IPS-11a (cell line): Measurements from ENCODE around the gene TLE3.

Experiments
- H3K4me3 ChIP-seq: one replicate; pipeline ENCODE4 v1.5.1; 2013; ENCODE audit warnings: low read depth, low read length, control low read depth

Gene TLE3

GRCh38 chr15:70099967-70100473 lies 2.3 kb upstream of the TLE3 start:
- peak overlapping the region; percentile 20 for H3K4me3 ChIP-seq

GRCh38 chr15:70099167-70099966 lies 1.6 kb upstream of the TLE3 start:
- H3K4me3 ChIP-seq = peak overlapping the region; percentile 43

- peak overlapping the region; percentile 43 for H3K4me3 ChIP-seq
Measured at GRCh38 chr15:70098461-70099166, 897 bp upstream of the TLE3 start.

- peak overlapping the region; percentile 43 for H3K4me3 ChIP-seq
Measured at GRCh38 chr15:70098153-70098460, 390 bp upstream of the TLE3 start.

GRCh38 chr15:70097063-70097320 lies 725 bp downstream of the TLE3 start:
- peak overlapping the region; percentile 91 for H3K4me3 ChIP-seq

- peak overlapping the region; percentile 91 for H3K4me3 ChIP-seq
Measured at GRCh38 chr15:70096215-70097062, 1.3 kb downstream of the TLE3 start.

- peak overlapping the region; percentile 91 for H3K4me3 ChIP-seq
Measured at GRCh38 chr15:70095408-70096214, 2.1 kb downstream of the TLE3 start.

- peak overlapping the region; percentile 91 for H3K4me3 ChIP-seq
Measured at GRCh38 chr15:70094690-70095311, 2.9 kb downstream of the TLE3 start.

GRCh38 chr15:70093481-70094319 lies 4.0 kb downstream of the TLE3 start:
- H3K4me3 ChIP-seq = no peak overlapping the region

- H3K4me3 ChIP-seq = no peak overlapping the region
Measured at GRCh38 chr15:70093070-70093469, 4.6 kb downstream of the TLE3 start.

- H3K4me3 ChIP-seq = no peak overlapping the region
Measured at GRCh38 chr15:70092464-70093027, 5.2 kb downstream of the TLE3 start.

GRCh38 chr15:70091726-70092463 lies 5.8 kb downstream of the TLE3 start:
- H3K4me3 ChIP-seq = no peak overlapping the region

GRCh38 chr15:70090436-70091296 lies 7.1 kb downstream of the TLE3 start:
- H3K4me3 ChIP-seq = no peak overlapping the region

GRCh38 chr15:70089692-70089971 lies 8.1 kb downstream of the TLE3 start:
- H3K4me3 ChIP-seq = no peak overlapping the region

GRCh38 chr15:70088887-70089691 lies 8.6 kb downstream of the TLE3 start:
- no peak overlapping the region for H3K4me3 ChIP-seq

- H3K4me3 ChIP-seq = no peak overlapping the region
Measured at GRCh38 chr15:70088455-70088854, 9.3 kb downstream of the TLE3 start.
